PC-9 (cell line): Measurements from ENCODE around the gene LRG1. TPM values are rescaled to one million over a fixed set of nuclear protein-coding genes. Genes with fewer than 3 reads are reported as not detected.
"Not testable (repeated sequence)": the region's sequence is repeated elsewhere in the genome, so short reads cannot be mapped to it uniquely, and the experiment has no call there.

Source experiments
- BruUV-seq: library from RNA; stranded (reverse); fragments of 400-500 nt; replicated peaks from 2 replicates; lab custom pipeline; 2021; lab: Mats Ljungman, UMichigan
- CTCF ChIA-PET: fragments of 300-600 bp; sonication (Branson Sonifier 250); formaldehyde crosslinking; loops from one replicate; lab custom pipeline; 2022; ENCODE audit warnings: antibody characterized with exemption; lab: Charles Lee
- POLR2A ChIA-PET: fragments of 300-600 bp; sonication (Branson Sonifier 250); formaldehyde crosslinking; loops from one replicate; lab custom pipeline; 2022; ENCODE audit warnings: antibody characterized with exemption; ENCODE audit not compliant: unreplicated experiment; lab: Charles Lee
- DNase-seq, 2 experiments: peaks; one replicate each; pipeline versions ENCODE4 v3.0.0 to v3.0.0-alpha.2; 2015 to 2022; ENCODE audit warnings: mixed read lengths in 1 of 2
- H2AFZ ChIP-seq: fragments of 200-600 bp; sonication (generic); 2 replicates; pipeline ENCODE4 v1.8.1; 2017; ENCODE audit warnings: antibody characterized with exemption
- H3F3A ChIP-seq: fragments of 200-600 bp; sonication (generic); 2 replicates; pipeline ENCODE4 v1.8.1; 2017; ENCODE audit warnings: antibody characterized with exemption, mild to moderate bottlenecking, low read depth; ENCODE audit not compliant: insufficient read depth
- H3K27ac ChIP-seq: fragments of 200-600 bp; sonication (generic); 2 replicates; pipeline ENCODE4 v1.6.1; 2016; ENCODE audit warnings: mixed run types
- H3K27me3 ChIP-seq: fragments of 200-600 bp; sonication (generic); 2 replicates; pipeline ENCODE4 v1.6.1; 2016; ENCODE audit warnings: low read depth, mixed run types; ENCODE audit not compliant: insufficient read depth
- H3K36me3 ChIP-seq: fragments of 200-600 bp; sonication (generic); 2 replicates; pipeline ENCODE4 v1.6.1; 2016; ENCODE audit warnings: low read depth, mixed run types
- H3K4me1 ChIP-seq: fragments of 200-600 bp; sonication (generic); replicated peaks from 2 replicates; pipeline ENCODE4 v1.6.1; 2016; ENCODE audit warnings: mixed run types; ENCODE audit not compliant: insufficient read depth
- H3K4me2 ChIP-seq: fragments of 200-600 bp; sonication (generic); 2 replicates; pipeline ENCODE4 v1.6.1; 2017; ENCODE audit warnings: mixed run types
- H3K4me3 ChIP-seq: fragments of 200-600 bp; sonication (generic); 2 replicates; pipeline ENCODE4 v1.6.1; 2016; ENCODE audit warnings: mixed run types
- H3K79me2 ChIP-seq: fragments of 200-600 bp; sonication (generic); 2 replicates; pipeline ENCODE4 v1.6.1; 2017; ENCODE audit warnings: low read depth, mixed run types
- H3K9me2 ChIP-seq: fragments of 200-600 bp; sonication (generic); 2 replicates; pipeline ENCODE4 v1.8.1; 2017; ENCODE audit warnings: mild to moderate bottlenecking; ENCODE audit not compliant: insufficient read depth
- H3K9me3 ChIP-seq: fragments of 200-600 bp; sonication (generic); 2 replicates; pipeline ENCODE4 v1.8.1; 2016; ENCODE audit warnings: low read depth; ENCODE audit not compliant: insufficient read depth
- H4K20me1 ChIP-seq: fragments of 200-600 bp; sonication (generic); 2 replicates; pipeline ENCODE4 v1.8.1; 2017; ENCODE audit not compliant: insufficient read depth
- EZH2 ChIP-seq: fragments of 200-600 bp; sonication (generic); IDR thresholded peaks from 2 replicates; pipeline ENCODE4 v1.8.0; 2017; ENCODE audit warnings: antibody characterized with exemption, low read depth
- intact Hi-C: fragments of 100-400 bp; cut with micrococcal nuclease; formaldehyde crosslinking; loops from one replicate; pipeline ENCODE4 v1.10.0; 2022; ENCODE audit not compliant: unreplicated experiment
- total RNA-seq: library from RNA; stranded (reverse); gene quantifications from 2 replicates; pipeline ENCODE4 v1.2.3, GENCODE V29; 2021
- TF ChIP-seq, protein P1 (sequence below): fragments of 200-600 bp; sonication (generic); conservative IDR thresholded peaks from 2 replicates; pipeline ENCODE4 v1.6.1; 2017; ENCODE audit warnings: mixed run types, antibody characterized with exemption, mild to moderate bottlenecking, moderate library complexity

The LRG1 gene
- total RNA-seq, 1 experiment from 2014 or later, result 25.6 TPM

DNA sequence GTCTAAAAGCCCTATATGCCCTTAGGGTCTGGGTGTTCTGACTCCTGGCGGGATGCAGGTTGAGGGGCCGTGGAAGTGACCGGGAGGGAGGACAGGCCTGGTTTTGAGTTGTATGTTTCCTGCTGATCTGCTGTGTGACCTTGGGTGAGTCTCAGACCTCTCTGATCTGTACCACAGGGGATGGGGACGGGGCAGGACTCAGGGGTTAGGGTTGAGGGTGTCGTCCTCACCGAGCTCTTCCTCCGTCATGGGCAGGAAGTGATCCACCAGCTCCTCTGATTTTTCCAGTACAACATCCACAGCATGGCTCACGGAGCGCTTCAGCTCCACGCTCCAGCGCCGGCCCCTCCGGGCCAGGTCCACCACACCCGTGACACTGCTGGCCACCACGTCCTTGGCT lies 11.0 kb downstream of the LRG1 start:
- Histone ChIP-seq H3K36me3 (no peaks in the 10 kb centered on the region), H3K4me1 (no peaks in the 10 kb centered on the region), H3F3A (no peaks in the 10 kb centered on the region), H3K4me3 (no peak overlapping the region), H3K9me2 (no peaks in the 10 kb centered on the region), H3K27me3 (no peaks in the 10 kb centered on the region), H3K79me2 (no peaks in the 10 kb centered on the region), H3K9me3 (no peaks in the 10 kb centered on the region), H2AFZ (no peak overlapping the region), H3K4me2 (no peak overlapping the region), H4K20me1 (no peaks in the 10 kb centered on the region), H3K27ac (no peak overlapping the region)
- TF ChIP-seq, protein P1, sequence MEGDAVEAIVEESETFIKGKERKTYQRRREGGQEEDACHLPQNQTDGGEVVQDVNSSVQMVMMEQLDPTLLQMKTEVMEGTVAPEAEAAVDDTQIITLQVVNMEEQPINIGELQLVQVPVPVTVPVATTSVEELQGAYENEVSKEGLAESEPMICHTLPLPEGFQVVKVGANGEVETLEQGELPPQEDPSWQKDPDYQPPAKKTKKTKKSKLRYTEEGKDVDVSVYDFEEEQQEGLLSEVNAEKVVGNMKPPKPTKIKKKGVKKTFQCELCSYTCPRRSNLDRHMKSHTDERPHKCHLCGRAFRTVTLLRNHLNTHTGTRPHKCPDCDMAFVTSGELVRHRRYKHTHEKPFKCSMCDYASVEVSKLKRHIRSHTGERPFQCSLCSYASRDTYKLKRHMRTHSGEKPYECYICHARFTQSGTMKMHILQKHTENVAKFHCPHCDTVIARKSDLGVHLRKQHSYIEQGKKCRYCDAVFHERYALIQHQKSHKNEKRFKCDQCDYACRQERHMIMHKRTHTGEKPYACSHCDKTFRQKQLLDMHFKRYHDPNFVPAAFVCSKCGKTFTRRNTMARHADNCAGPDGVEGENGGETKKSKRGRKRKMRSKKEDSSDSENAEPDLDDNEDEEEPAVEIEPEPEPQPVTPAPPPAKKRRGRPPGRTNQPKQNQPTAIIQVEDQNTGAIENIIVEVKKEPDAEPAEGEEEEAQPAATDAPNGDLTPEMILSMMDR, result no peak
- no peak for TF ChIP-seq EZH2
- intact Hi-C loops, result no loop called here
- DNase-seq, result no peak
- BruUV-seq, result no TSS peak
- CTCF ChIA-PET, result no interaction called here
- POLR2A ChIA-PET, result interaction anchor here (0.6 kb wide), 1 partner anchor 10 kb away, joined by 3 read pairs; no protein-coding TSS in a partner anchor

DNA sequence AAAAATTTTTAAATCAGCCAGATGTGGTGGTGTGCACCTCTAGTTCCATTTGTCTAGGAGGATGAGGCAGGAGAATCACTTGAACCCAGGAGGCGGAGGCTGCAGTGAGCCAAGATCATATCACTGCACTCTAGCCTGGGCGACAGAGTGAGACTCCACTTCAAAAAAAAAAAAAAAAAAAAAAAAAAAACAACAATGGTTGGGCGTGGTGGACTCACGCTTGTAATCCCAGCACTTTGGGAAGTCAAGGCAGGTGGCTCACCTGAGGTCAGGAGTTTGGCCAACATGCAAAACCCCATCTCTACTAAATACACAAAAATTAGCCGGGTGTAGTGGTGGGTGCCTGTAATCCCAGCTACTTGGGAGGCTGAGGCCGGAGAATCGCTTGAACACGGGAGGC lies 12.5 kb downstream of the LRG1 start:
- CTCF ChIA-PET, DNase-seq: not testable (repeated sequence)

DNA sequence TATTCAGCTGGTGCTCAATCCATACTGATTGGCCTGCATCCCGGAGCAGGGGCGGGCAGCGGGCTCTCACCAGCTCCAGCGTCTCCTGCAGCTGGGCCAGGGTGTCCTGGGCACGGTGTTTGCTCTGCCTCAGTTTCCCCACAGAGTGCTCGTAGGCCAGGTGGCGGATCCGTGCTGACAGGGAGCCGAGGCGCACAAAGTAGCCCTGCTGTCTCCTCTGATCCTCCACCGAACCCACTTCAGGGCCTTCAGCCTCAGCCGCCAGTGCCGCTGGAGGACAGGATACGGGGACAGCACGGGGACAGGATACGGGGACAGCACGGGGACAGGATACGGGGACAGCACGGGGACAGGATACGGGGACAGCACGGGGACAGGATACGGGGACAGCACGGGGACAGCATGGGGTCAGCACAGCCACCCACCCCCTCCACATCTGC lies 14.3 kb downstream of the LRG1 start:
- H3K27me3 ChIP-seq, result no peaks in the 10 kb centered on the region
- no TSS peak for BruUV-seq
- intact Hi-C loops, result no loop called here
- no peak for DNase-seq
- ChIA-PET POLR2A (no interaction called here), CTCF (interaction anchor here (0.7 to 1.0 kb wide), 3 partner anchors 9 to 109 kb away, joined by 3 to 5 read pairs (median 5); partner anchors contain the start of gene PLIN5)
- H3K9me2 ChIP-seq, result no peaks in the 10 kb centered on the region
- peaks cover 16% of the 10 kb centered on the region for H3K4me1 ChIP-seq
- no peak overlapping the region for H3K27ac ChIP-seq
- H3K79me2 ChIP-seq, result no peaks in the 10 kb centered on the region
- H4K20me1 ChIP-seq, result no peaks in the 10 kb centered on the region
- H3K36me3 ChIP-seq, result no peaks in the 10 kb centered on the region
- H2AFZ ChIP-seq, result no peak overlapping the region
- H3F3A ChIP-seq, result peaks cover 12% of the 10 kb centered on the region; the same call in 1 of the 2 replicates
- H3K9me3 ChIP-seq, result no peaks in the 10 kb centered on the region
- TF ChIP-seq, protein P1, result no peak
- no peak for TF ChIP-seq EZH2
- no peak overlapping the region for H3K4me3 ChIP-seq
- H3K4me2 ChIP-seq, result no peak overlapping the region

More for the DNA sequence above, 12.5 kb downstream of the LRG1 start:
- intact Hi-C loops, H3K9me2 ChIP-seq, H3K27ac ChIP-seq, H3K9me3 ChIP-seq, H3K4me2 ChIP-seq, H3K4me1 ChIP-seq, BruUV-seq, H2AFZ ChIP-seq, H3K4me3 ChIP-seq, H3K79me2 ChIP-seq, H3K27me3 ChIP-seq, H4K20me1 ChIP-seq, H3F3A ChIP-seq, H3K36me3 ChIP-seq: not testable (repeated sequence)
- POLR2A ChIA-PET, result interaction anchor here (0.7 kb wide), 1 partner anchor 45 kb away, joined by 10 read pairs; no protein-coding TSS in a partner anchor
